ENCODE measurements around the gene NUDT22. TPM values are rescaled to one million over a fixed set of nuclear protein-coding genes. Genes with fewer than 3 reads are reported as not detected.

Gene NUDT22
- total and polyA plus RNA-seq, 11 donors = 63.7 to 93.0 (median 70.3) TPM

DNA sequence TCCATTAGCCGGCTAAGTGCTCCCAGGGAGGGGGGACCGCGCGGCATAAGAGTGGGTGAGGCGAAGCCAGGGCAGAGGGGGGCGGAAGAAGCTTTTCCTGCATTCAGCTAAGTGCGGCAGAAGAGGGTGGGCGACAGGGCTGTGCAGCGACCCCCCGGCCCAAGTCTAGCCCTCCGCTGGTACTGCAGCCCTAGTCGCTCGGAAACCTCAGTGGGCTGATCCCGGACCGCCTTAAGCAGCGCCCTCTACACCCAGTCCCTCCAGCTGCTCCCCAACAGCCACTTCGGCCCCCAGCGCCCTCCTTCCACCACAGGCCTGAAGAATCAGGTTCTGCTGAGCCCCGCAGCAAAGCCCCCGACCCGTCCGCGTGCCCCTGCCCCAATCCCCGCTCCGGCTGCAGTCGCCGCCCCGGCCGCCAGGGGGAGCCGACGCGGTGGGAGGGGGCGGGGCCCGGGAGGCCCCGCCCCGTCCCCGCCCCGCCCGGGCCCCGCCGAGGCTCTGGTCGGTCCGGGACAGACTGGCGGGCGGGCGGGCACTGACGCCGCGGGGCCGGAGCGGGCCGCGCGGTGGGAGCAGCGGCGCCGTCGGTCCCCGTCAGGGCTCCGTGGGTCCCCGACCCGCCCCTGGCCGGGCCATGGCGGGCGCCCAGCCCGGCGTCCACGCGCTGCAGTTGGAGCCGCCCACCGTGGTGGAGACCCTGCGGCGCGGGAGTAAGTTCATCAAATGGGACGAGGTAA lies 25.1 kb downstream of the NUDT22 start, which contains the start of gene PLCB3:
Gene PLCB3, plus strand, starts transcription at position 515 of the 737 bp plus-strand sequence. Its CDS starts 120 bp downstream, at position 635.
- peak in 4 of 5 donors; percentile 65 to 85 (median 72) for DNase-seq
- ATAC-seq = peak; percentile 21 to 64 (median 50)
- H3K9me3 ChIP-seq = no peaks in the 10 kb centered on the region
- H3K36me3 ChIP-seq = peaks cover 0 to 19% (median 13%) of the 10 kb centered on the region in 9 donors
- peak within 1 kb of the TSS in 11 of 12 donors; percentile 62 to 92 (median 79) for H3K27ac ChIP-seq
- H3K27me3 ChIP-seq = no peaks in the 10 kb centered on the region
- peak within 1 kb of the TSS; percentile 62 to 100 (median 92) for H3K4me3 ChIP-seq
- intact Hi-C loops (cut with DNase I) = loop anchor here in 4 of 10 donors (1.0 to 10.0 kb wide), 6 partner anchors 17 to 54 kb away; partner anchors contain the start of genes CATSPERZ (in 3 of the 4) and ESRRA (in 1 of the 4)
- 0 to 2% (median 1%) methylated on average over 21 to 75 of the region's 75 CpGs for WGBS, 4 donors
- TF ChIP-seq, protein P1, sequence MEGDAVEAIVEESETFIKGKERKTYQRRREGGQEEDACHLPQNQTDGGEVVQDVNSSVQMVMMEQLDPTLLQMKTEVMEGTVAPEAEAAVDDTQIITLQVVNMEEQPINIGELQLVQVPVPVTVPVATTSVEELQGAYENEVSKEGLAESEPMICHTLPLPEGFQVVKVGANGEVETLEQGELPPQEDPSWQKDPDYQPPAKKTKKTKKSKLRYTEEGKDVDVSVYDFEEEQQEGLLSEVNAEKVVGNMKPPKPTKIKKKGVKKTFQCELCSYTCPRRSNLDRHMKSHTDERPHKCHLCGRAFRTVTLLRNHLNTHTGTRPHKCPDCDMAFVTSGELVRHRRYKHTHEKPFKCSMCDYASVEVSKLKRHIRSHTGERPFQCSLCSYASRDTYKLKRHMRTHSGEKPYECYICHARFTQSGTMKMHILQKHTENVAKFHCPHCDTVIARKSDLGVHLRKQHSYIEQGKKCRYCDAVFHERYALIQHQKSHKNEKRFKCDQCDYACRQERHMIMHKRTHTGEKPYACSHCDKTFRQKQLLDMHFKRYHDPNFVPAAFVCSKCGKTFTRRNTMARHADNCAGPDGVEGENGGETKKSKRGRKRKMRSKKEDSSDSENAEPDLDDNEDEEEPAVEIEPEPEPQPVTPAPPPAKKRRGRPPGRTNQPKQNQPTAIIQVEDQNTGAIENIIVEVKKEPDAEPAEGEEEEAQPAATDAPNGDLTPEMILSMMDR (IDR thresholded peaks at IDR 0.05) = peak; percentile 49 to 94 (median 80)
- TF ChIP-seq POLR2A (IDR thresholded peaks at IDR 0.05) = peak in 1 of 2 donors; percentile 68
- H3K4me1 ChIP-seq = peaks cover 5 to 55% (median 33%) of the 10 kb centered on the region in 12 donors

GRCh38 chr11:64251753-64252002 lies 25.6 kb downstream of the NUDT22 start:
- ATAC-seq = no peak
- 0 to 1% (median 0%) methylated on average over 17 to 18 of the region's 18 CpGs for WGBS, 4 donors
- Histone ChIP-seq H3K27me3 (no peaks in the 10 kb centered on the region), H3K27ac (peak overlapping the region in 11 of 12 donors; percentile 62 to 92 (median 79)), H3K4me3 (peak overlapping the region; percentile 62 to 100 (median 92)), H3K9me3 (no peaks in the 10 kb centered on the region), H3K36me3 (peaks cover 0 to 24% (median 18%) of the 10 kb centered on the region in 9 donors), H3K4me1 (peaks cover 5 to 53% (median 33%) of the 10 kb centered on the region in 12 donors)
- TF ChIP-seq, protein P1 (IDR thresholded peaks at IDR 0.05) = no peak
- TF ChIP-seq POLR2A (IDR thresholded peaks at IDR 0.05) = no peak
- DNase-seq = peak in 1 of 5 donors; percentile 52
- intact Hi-C loops (cut with DNase I) = loop anchor here in 4 of 10 donors (1.0 to 10.0 kb wide), 6 partner anchors 17 to 53 kb away; partner anchors contain the start of genes CATSPERZ (in 3 of the 4) and ESRRA (in 1 of the 4)

DNA sequence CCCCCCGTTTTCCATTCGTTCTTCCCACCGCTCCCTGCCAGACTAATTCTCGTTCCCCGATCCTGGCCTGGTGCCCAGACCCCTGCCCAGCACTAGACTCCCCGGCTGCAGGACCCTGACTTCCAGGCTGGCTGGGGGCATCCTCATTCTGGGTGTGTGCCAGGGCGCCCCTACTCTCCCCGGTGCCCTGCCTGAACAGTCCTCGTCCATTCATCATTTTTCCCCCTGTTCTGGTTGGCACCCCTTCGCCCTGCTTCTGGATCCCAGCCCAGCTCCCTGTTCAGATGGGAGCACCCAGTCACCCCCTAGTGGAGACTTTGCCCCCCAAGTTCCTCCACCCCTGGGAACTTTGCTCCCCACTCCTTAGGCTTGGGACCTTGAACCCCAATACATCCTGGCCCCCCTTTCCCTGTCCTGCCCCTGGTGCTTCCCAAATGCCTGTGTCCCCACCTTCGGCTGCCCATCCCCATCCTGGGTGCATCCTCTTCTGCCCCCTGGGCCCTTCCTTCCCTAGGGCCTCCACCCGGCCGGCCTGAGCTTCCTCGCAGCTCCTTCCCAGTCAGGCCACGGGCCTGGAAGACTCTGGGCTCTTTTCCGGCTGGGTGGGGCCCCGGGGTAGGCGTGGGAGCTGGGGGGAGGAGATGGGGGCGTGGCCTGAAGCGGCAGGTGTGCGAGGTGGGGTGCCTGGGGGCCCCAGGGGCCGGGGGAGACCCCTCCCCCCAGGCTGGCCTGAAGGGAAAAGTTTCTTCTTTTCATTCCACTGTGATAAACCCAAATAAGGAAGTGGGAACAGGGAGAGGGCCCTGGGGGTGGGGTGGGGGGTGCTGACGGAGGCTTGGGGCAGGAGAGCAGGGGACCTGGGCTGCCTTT lies 26.2 kb downstream of the NUDT22 start:
- no peak for TF ChIP-seq POLR2A (IDR thresholded peaks at IDR 0.05)
- TF ChIP-seq, protein P1 (IDR thresholded peaks at IDR 0.05) = peak in 4 of 12 donors; percentile 11 to 31 (median 17)
- Histone ChIP-seq H3K27me3 (no peaks in the 10 kb centered on the region), H3K36me3 (peaks cover 0 to 30% (median 23%) of the 10 kb centered on the region in 9 donors), H3K4me1 (peaks cover 5 to 48% (median 31%) of the 10 kb centered on the region in 12 donors), H3K27ac (peak overlapping the region in 11 of 12 donors; percentile 19 to 92 (median 79)), H3K9me3 (no peaks in the 10 kb centered on the region), H3K4me3 (peak overlapping the region; percentile 62 to 100 (median 92))
- intact Hi-C loops (cut with DNase I) = loop anchor here in 2 of 10 donors (5.0 to 10.0 kb wide), 2 partner anchors 50 to 53 kb away; partner anchors contain the start of genes CATSPERZ (in 2 of the 2) and ESRRA (in 1 of the 2)
- peak in 4 of 5 donors; percentile 58 to 70 (median 63) for DNase-seq
- peak in 3 of 4 donors; percentile 4 to 43 (median 24) for ATAC-seq
- WGBS, 4 donors = 12 to 20% (median 16%) methylated on average over 16 to 23 of the region's 23 CpGs

Data from heart left ventricle (tissue), 16 donors.